A673 (cell line): ENCODE results near the gene MAP2. TPM values are rescaled to one million over a fixed set of nuclear protein-coding genes. Genes with fewer than 3 reads are reported as not detected.
A peak's percentile ranks its signal among the peaks of the same experiment; 100 is the strongest.

ENCODE experiments used
- BruUV-seq: library from RNA; stranded (reverse); fragments of 400-500 nt; replicated peaks from 2 replicates; lab custom pipeline; 2021; lab: Mats Ljungman, UMichigan
- CTCF ChIA-PET: fragments of 300-600 bp; sonication (Branson Sonifier 250); formaldehyde crosslinking; loops from one replicate; lab custom pipeline; 2022; ENCODE audit warnings: antibody characterized with exemption; lab: Charles Lee
- POLR2A ChIA-PET: fragments of 300-600 bp; sonication (Branson Sonifier 250); formaldehyde crosslinking; loops from one replicate; lab custom pipeline; 2022; ENCODE audit warnings: antibody characterized with exemption; ENCODE audit not compliant: low non-redundant PET; lab: Charles Lee
- DNase-seq: peaks from one replicate; pipeline ENCODE4 v3.0.0-alpha.2; 2015; ENCODE audit warnings: low spot score
- H3K27ac ChIP-seq: fragments of 200-600 bp; sonication (generic); 2 replicates; pipeline ENCODE4 v1.5.1; 2016; ENCODE audit warnings: mixed run types, low read depth, mild to moderate bottlenecking, mixed read lengths, antibody characterized with exemption, low read length; ENCODE audit not compliant: poor library complexity, severe bottlenecking
- H3K27me3 ChIP-seq: fragments of 200-600 bp; sonication (generic); replicated peaks from 2 replicates; pipeline ENCODE4 v1.6.1; 2017; ENCODE audit warnings: mixed run types, low read depth, mild to moderate bottlenecking, mixed read lengths, antibody characterized with exemption, low read length; ENCODE audit not compliant: insufficient read depth, poor library complexity
- H3K36me3 ChIP-seq: fragments of 200-600 bp; sonication (generic); 2 replicates; pipeline ENCODE4 v1.6.1; 2016; ENCODE audit warnings: mixed run types, mild to moderate bottlenecking, mixed read lengths, antibody characterized with exemption, low read length; ENCODE audit not compliant: insufficient read depth, poor library complexity, severe bottlenecking
- H3K4me1 ChIP-seq: fragments of 200-600 bp; sonication (generic); 2 replicates; pipeline ENCODE4 v1.6.1; 2017; ENCODE audit warnings: mixed run types, mild to moderate bottlenecking, mixed read lengths, antibody characterized with exemption, low read length; ENCODE audit not compliant: insufficient read depth, poor library complexity, severe bottlenecking
- H3K4me3 ChIP-seq: fragments of 200-600 bp; sonication (generic); 2 replicates; pipeline ENCODE4 v1.5.1; 2016; ENCODE audit warnings: low read depth, mixed run types, mild to moderate bottlenecking, mixed read lengths, low read length; ENCODE audit not compliant: poor library complexity, severe bottlenecking
- H3K9me3 ChIP-seq: fragments of 200-600 bp; sonication (generic); 2 replicates; pipeline ENCODE4 v1.6.1; 2016; ENCODE audit warnings: mixed run types, low read depth, mild to moderate bottlenecking, mixed read lengths, antibody characterized with exemption, low read length; ENCODE audit not compliant: poor library complexity, severe bottlenecking
- EZH2 ChIP-seq: fragments of 200-600 bp; sonication (generic); IDR thresholded peaks from 2 replicates; pipeline ENCODE4 v1.6.1; 2017; ENCODE audit warnings: borderline replicate concordance, low read depth, mild to moderate bottlenecking, mixed read lengths, antibody characterized with exemption, low read length; ENCODE audit not compliant: poor library complexity, severe bottlenecking
- intact Hi-C: fragments of 100-400 bp; cut with micrococcal nuclease; formaldehyde crosslinking; loops from one replicate; pipeline ENCODE4 v1.10.0; 2022; ENCODE audit not compliant: unreplicated experiment
- total RNA-seq: library from RNA; stranded (reverse); gene quantifications from 2 replicates; pipeline ENCODE4 v1.2.3, GENCODE V29; 2021
- TF ChIP-seq, protein P1 (sequence below): fragments of 300-800, 200-600 bp; sonication (generic); conservative IDR thresholded peaks from 2 replicates; pipeline ENCODE4 v1.5.1; 2017; ENCODE audit warnings: low read depth, mild to moderate bottlenecking, antibody characterized with exemption, low read length, moderate library complexity, mixed read lengths

The MAP2 gene
- total RNA-seq, 1 experiment from 2014 or later, result 1.7 TPM

GRCh38 chr2:209472871-209473270 lies 49.0 kb downstream of the MAP2 start:
- TF ChIP-seq, protein P1, sequence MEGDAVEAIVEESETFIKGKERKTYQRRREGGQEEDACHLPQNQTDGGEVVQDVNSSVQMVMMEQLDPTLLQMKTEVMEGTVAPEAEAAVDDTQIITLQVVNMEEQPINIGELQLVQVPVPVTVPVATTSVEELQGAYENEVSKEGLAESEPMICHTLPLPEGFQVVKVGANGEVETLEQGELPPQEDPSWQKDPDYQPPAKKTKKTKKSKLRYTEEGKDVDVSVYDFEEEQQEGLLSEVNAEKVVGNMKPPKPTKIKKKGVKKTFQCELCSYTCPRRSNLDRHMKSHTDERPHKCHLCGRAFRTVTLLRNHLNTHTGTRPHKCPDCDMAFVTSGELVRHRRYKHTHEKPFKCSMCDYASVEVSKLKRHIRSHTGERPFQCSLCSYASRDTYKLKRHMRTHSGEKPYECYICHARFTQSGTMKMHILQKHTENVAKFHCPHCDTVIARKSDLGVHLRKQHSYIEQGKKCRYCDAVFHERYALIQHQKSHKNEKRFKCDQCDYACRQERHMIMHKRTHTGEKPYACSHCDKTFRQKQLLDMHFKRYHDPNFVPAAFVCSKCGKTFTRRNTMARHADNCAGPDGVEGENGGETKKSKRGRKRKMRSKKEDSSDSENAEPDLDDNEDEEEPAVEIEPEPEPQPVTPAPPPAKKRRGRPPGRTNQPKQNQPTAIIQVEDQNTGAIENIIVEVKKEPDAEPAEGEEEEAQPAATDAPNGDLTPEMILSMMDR, result no peak
- TF ChIP-seq EZH2, result no peak
- no peak overlapping the region for H3K4me3 ChIP-seq
- ChIA-PET POLR2A (no interaction called here), CTCF (interaction anchor here (0.6 kb wide), 1 partner anchor 102 kb away, joined by 8 read pairs; no protein-coding TSS in a partner anchor)
- peak; percentile 74 for DNase-seq
- H3K4me1 ChIP-seq, result peaks cover 52% of the 10 kb centered on the region
- H3K27ac ChIP-seq, result peak overlapping the region; percentile 48
- no peaks in the 10 kb centered on the region for H3K27me3 ChIP-seq
- intact Hi-C loops, result no loop called here
- H3K9me3 ChIP-seq, result no peaks in the 10 kb centered on the region
- no peaks in the 10 kb centered on the region for H3K36me3 ChIP-seq
- no TSS peak for BruUV-seq

DNA sequence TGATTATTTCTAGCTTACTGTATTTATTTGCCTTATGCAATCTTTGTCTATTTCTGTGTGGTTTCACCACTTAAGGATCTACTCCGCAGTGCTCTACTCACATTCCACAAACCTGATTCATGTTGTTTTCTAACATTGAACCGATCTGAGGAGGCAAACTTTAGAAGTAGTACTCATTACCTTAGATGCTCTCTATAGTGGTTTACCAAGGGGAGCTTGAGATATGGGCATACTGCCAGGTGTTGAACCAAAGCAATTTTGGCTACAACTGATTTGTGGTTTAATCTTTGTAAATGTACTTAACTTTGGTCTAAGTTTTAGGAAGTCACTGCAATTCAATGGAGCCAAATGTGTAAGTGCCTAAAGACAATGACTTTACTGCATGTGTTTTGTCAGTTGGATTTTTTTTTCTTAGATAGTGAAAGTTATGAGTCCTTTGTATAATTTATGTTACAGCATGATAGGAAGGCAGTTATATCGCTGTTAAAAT lies 50.1 kb downstream of the MAP2 start:
- ChIA-PET CTCF (no interaction called here), POLR2A (no interaction called here)
- BruUV-seq, result no TSS peak
- Histone ChIP-seq H3K9me3 (no peaks in the 10 kb centered on the region), H3K4me3 (no peak overlapping the region), H3K36me3 (no peaks in the 10 kb centered on the region), H3K4me1 (peaks cover 52% of the 10 kb centered on the region), H3K27ac (no peak overlapping the region), H3K27me3 (peaks cover 3% of the 10 kb centered on the region)
- intact Hi-C loops, result no loop called here
- DNase-seq, result peak; percentile 71
- TF ChIP-seq, protein P1, result no peak
- no peak for TF ChIP-seq EZH2

DNA sequence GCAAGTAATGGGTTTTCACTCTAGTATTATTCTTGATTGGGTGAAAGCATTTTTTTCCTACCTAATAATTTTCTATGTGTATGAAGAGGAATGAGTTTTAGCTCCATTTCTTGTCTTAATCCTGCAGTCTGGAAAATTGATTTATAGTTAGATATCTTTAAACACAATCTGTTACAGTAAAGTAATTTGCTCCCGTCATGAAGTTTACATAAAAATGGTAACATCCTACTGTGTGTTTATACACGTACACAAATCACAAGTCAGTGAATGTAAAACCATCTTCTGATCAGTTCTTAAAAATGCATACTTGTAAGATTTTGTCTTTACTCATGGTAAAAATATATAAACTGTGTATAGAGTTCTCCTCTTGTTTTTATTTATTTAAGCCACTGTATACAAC lies 51.1 kb downstream of the MAP2 start:
- H3K9me3 ChIP-seq, result no peaks in the 10 kb centered on the region
- TF ChIP-seq, protein P1, result no peak
- TF ChIP-seq EZH2, result no peak
- no TSS peak for BruUV-seq
- intact Hi-C loops, result no loop called here
- no peak overlapping the region for H3K4me3 ChIP-seq
- ChIA-PET CTCF (no interaction called here), POLR2A (no interaction called here)
- no peak for DNase-seq
- H3K4me1 ChIP-seq, result peaks cover 52% of the 10 kb centered on the region
- no peaks in the 10 kb centered on the region for H3K36me3 ChIP-seq
- peaks cover 11% of the 10 kb centered on the region for H3K27me3 ChIP-seq
- H3K27ac ChIP-seq, result no peak overlapping the region
